ENCODE results near the gene UNC5B. TPM values are rescaled to one million over a fixed set of nuclear protein-coding genes. Genes with fewer than 3 reads are reported as not detected.

The UNC5B gene
- total and polyA plus RNA-seq, 2 experiments from 2014 or later, result 2.7 to 6.5 TPM

DNA sequence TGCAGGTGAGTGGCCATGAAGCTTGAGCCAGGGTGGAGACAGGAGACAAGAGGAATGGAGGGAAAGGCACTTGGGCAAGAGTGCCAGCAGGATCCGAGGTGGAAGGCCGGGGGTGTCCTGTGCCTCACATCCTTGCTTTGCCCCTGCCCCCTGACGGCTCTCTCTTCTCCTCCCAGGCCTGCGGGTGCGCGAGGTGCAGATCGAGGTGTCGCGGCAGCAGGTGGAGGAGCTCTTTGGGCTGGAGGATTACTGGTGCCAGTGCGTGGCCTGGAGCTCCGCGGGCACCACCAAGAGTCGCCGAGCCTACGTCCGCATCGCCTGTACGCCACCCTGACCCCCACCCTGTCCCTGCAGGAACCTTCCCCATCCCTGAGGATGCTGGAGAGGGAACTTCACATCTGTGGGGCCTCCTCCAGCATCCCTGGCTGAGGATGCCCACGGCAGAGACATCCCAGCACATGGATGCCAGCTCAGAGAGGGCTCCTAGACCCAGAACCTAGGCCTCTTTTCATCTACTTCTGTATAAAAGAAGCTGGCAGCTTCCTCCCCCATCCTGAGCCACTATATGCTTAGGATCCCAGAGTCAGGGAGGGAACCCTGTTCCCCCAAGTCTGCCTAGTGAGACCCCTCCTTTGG is 72.3 kb downstream of the UNC5B start:
- Histone ChIP-seq H3K36me3 (ENCODE audit: low read depth) (no peaks in the 10 kb centered on the region), H3K27ac (no peak overlapping the region), H3K4me3 (no peak overlapping the region), H2AFZ (no peak overlapping the region), H4K20me1 (ENCODE audit: insufficient read depth) (no peaks in the 10 kb centered on the region), H3K79me2 (ENCODE audit: insufficient read depth) (no peaks in the 10 kb centered on the region), H3F3A (ENCODE audit: insufficient read depth) (no peaks in the 10 kb centered on the region), H3K9me2 (ENCODE audit: insufficient read depth) (no peaks in the 10 kb centered on the region), H3K9me3 (ENCODE audit: low read depth) (no peaks in the 10 kb centered on the region), H3K4me1 (ENCODE audit: insufficient read depth) (no peaks in the 10 kb centered on the region), H3K9ac (no peak overlapping the region), H3K4me2 (ENCODE audit: unreplicated experiment) (no peak overlapping the region), H3K27me3 (replicated peaks; ENCODE audit: insufficient read depth) (no peaks in the 10 kb centered on the region)
- DNase-seq, result no peak
- 78 to 85% methylated on average over 17 to 19 of the region's 19 CpGs for WGBS, 2 experiments (ENCODE audit: low coverage in 1 of 2, low lambda C conversion rate in 2 of 2, missing lambda C conversion rate in 2 of 2)
- in situ Hi-C loops (cut with MboI), result loop anchor here (10.0 kb wide), 1 partner anchor 360 kb away; no protein-coding TSS in a partner anchor
- no peak for TF ChIP-seq EZH2 (IDR thresholded peaks at IDR 0.05; ENCODE audit: insufficient read depth, poor library complexity, severe bottlenecking)

GRCh38 chr10:71285180-71285545 is 72.8 kb downstream of the UNC5B start:
- peak; percentile 65 for DNase-seq
- TF ChIP-seq EZH2phosphoT487 (IDR thresholded peaks at IDR 0.05; ENCODE audit: insufficient read depth, low read depth), result no peak
- TF ChIP-seq EZH2 (IDR thresholded peaks at IDR 0.05; ENCODE audit: insufficient read depth, poor library complexity, severe bottlenecking), result no peak
- H4K20me1 ChIP-seq (ENCODE audit: insufficient read depth), result no peaks in the 10 kb centered on the region
- H3K4me2 ChIP-seq (ENCODE audit: unreplicated experiment), result no peak overlapping the region
- no peak overlapping the region for H2AFZ ChIP-seq
- in situ Hi-C loops (cut with MboI), result loop anchor here (10.0 kb wide), 1 partner anchor 360 kb away; no protein-coding TSS in a partner anchor
- H3K4me1 ChIP-seq (ENCODE audit: insufficient read depth), result no peaks in the 10 kb centered on the region
- H3K9me2 ChIP-seq (ENCODE audit: insufficient read depth), result no peaks in the 10 kb centered on the region
- no peaks in the 10 kb centered on the region for H3F3A ChIP-seq (ENCODE audit: insufficient read depth)
- no peak overlapping the region for H3K4me3 ChIP-seq
- no peaks in the 10 kb centered on the region for H3K27me3 ChIP-seq (replicated peaks; ENCODE audit: insufficient read depth)
- H3K27ac ChIP-seq, result no peak overlapping the region
- 61 to 66% methylated on average over 10 to 11 of the region's 11 CpGs for WGBS, 2 experiments (ENCODE audit: low coverage in 1 of 2, low lambda C conversion rate in 2 of 2, missing lambda C conversion rate in 2 of 2)
- no peak overlapping the region for H3K9ac ChIP-seq
- no peaks in the 10 kb centered on the region for H3K36me3 ChIP-seq (ENCODE audit: low read depth)
- no peaks in the 10 kb centered on the region for H3K79me2 ChIP-seq (ENCODE audit: insufficient read depth)
- H3K9me3 ChIP-seq (ENCODE audit: low read depth), result no peaks in the 10 kb centered on the region

GRCh38 chr10:71285986-71286385 is 73.6 kb downstream of the UNC5B start:
- no peak for DNase-seq
- Histone ChIP-seq H3K36me3 (ENCODE audit: low read depth) (no peaks in the 10 kb centered on the region), H3K4me1 (ENCODE audit: insufficient read depth) (no peaks in the 10 kb centered on the region), H4K20me1 (ENCODE audit: insufficient read depth) (no peaks in the 10 kb centered on the region), H3K4me3 (no peak overlapping the region), H3F3A (ENCODE audit: insufficient read depth) (no peaks in the 10 kb centered on the region), H3K9ac (no peak overlapping the region), H3K4me2 (ENCODE audit: unreplicated experiment) (no peak overlapping the region), H3K79me2 (ENCODE audit: insufficient read depth) (no peaks in the 10 kb centered on the region), H3K27ac (no peak overlapping the region), H3K9me3 (ENCODE audit: low read depth) (no peaks in the 10 kb centered on the region), H3K27me3 (replicated peaks; ENCODE audit: insufficient read depth) (no peaks in the 10 kb centered on the region), H2AFZ (no peak overlapping the region), H3K9me2 (ENCODE audit: insufficient read depth) (no peaks in the 10 kb centered on the region)
- TF ChIP-seq EZH2 (IDR thresholded peaks at IDR 0.05; ENCODE audit: insufficient read depth, poor library complexity, severe bottlenecking) (no peak), EZH2phosphoT487 (IDR thresholded peaks at IDR 0.05; ENCODE audit: insufficient read depth, low read depth) (no peak)
- in situ Hi-C loops (cut with MboI), result loop anchor here (10.0 kb wide), 1 partner anchor 361 kb away; no protein-coding TSS in a partner anchor
- WGBS, 2 experiments (ENCODE audit: low coverage in 1 of 2, low lambda C conversion rate in 2 of 2, missing lambda C conversion rate in 2 of 2), result 61 to 68% methylated on average over 4 of the region's 4 CpGs

DNA sequence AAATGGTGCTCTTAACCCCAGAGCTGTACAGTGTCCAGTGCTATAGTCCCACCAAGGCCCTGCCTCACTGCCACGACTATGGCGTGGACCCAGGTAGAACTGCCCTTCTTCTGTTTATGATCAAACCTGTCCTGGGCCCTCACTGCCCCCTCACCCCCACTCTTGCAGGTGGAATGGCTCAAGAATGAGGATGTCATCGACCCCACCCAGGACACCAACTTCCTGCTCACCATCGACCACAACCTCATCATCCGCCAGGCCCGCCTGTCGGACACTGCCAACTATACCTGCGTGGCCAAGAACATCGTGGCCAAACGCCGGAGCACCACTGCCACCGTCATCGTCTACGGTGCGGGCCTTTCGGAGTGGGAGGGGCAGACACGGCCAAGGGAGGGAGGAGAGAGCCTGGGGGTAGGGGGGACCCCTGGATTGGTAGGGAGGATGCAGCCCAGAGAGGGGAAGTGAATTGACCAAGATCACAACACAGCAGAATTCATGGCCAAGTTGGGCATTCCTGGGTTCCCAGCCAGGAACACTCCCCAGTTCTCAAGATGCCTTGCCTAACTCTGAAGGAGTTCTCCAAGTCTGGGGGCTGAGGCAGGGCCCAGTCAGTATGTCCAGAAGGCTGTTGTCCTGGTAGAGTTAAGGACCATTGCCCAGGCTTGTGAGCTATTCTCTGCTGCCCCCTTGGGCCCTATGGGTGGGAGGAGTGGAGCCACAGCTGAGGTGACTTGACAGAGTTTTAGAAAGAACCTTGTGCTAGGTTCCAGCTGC is 74.3 kb downstream of the UNC5B start:
- in situ Hi-C loops (cut with MboI), result loop anchor here (10.0 kb wide), 1 partner anchor 362 kb away; no protein-coding TSS in a partner anchor
- WGBS, 2 experiments (ENCODE audit: low coverage in 1 of 2, low lambda C conversion rate in 2 of 2, missing lambda C conversion rate in 2 of 2), result 86 to 87% methylated on average over 16 to 17 of the region's 17 CpGs

More for the DNA sequence above, 74.3 kb downstream of the UNC5B start:
- TF ChIP-seq EZH2phosphoT487 (IDR thresholded peaks at IDR 0.05; ENCODE audit: insufficient read depth, low read depth) (no peak), EZH2 (IDR thresholded peaks at IDR 0.05; ENCODE audit: insufficient read depth, poor library complexity, severe bottlenecking) (no peak)
- no peak overlapping the region for H3K27ac ChIP-seq
- H2AFZ ChIP-seq, result no peak overlapping the region
- no peaks in the 10 kb centered on the region for H3K9me2 ChIP-seq (ENCODE audit: insufficient read depth)
- no peaks in the 10 kb centered on the region for H3K4me1 ChIP-seq (ENCODE audit: insufficient read depth)
- no peaks in the 10 kb centered on the region for H3K36me3 ChIP-seq (ENCODE audit: low read depth)
- H3K9me3 ChIP-seq (ENCODE audit: low read depth), result no peaks in the 10 kb centered on the region
- H3K4me3 ChIP-seq, result no peak overlapping the region
- no peaks in the 10 kb centered on the region for H3K79me2 ChIP-seq (ENCODE audit: insufficient read depth)
- DNase-seq, result no peak
- no peaks in the 10 kb centered on the region for H4K20me1 ChIP-seq (ENCODE audit: insufficient read depth)
- no peaks in the 10 kb centered on the region for H3F3A ChIP-seq (ENCODE audit: insufficient read depth)
- H3K9ac ChIP-seq, result no peak overlapping the region
- no peaks in the 10 kb centered on the region for H3K27me3 ChIP-seq (replicated peaks; ENCODE audit: insufficient read depth)
- no peak overlapping the region for H3K4me2 ChIP-seq (ENCODE audit: unreplicated experiment)
